OCI-LY1 (cell line): ENCODE results near the gene ZNF17.

ENCODE experiments used
- H2AFZ ChIP-seq: fragments of 200-600 bp; sonication (generic), shearing (Covaris generic); 2 replicates; pipeline ENCODE4 v1.6.0; 2014; ENCODE audit warnings: antibody characterized with exemption, mild to moderate bottlenecking, low read length
- H3F3A ChIP-seq: fragments of 200-600 bp; sonication (generic), shearing (Covaris generic); 2 replicates; pipeline ENCODE4 v1.6.0; 2014; ENCODE audit warnings: mild to moderate bottlenecking, antibody characterized with exemption, low read length, moderate library complexity; ENCODE audit not compliant: insufficient read depth
- H3K27ac ChIP-seq: fragments of 200-600 bp; sonication (generic); 2 replicates; pipeline ENCODE4 v1.5.1; 2014; ENCODE audit warnings: low read length, mixed run types, mild to moderate bottlenecking, low read depth; ENCODE audit not compliant: poor library complexity, severe bottlenecking
- H3K27me3 ChIP-seq: fragments of 200-600 bp; sonication (generic); 2 replicates; pipeline ENCODE4 v1.6.0; 2014; ENCODE audit warnings: antibody characterized with exemption, mild to moderate bottlenecking, low read length, moderate library complexity; ENCODE audit not compliant: insufficient read depth
- H3K36me3 ChIP-seq: fragments of 200-600 bp; sonication (generic); 2 replicates; pipeline ENCODE4 v1.6.1; 2014; ENCODE audit warnings: mild to moderate bottlenecking, antibody characterized with exemption, low read length, moderate library complexity, mixed read lengths; ENCODE audit not compliant: insufficient read depth
- H3K4me1 ChIP-seq: fragments of 200-600 bp; sonication (generic); 2 replicates; pipeline ENCODE4 v1.5.1; 2014; ENCODE audit warnings: mild to moderate bottlenecking, low read length, moderate library complexity; ENCODE audit not compliant: insufficient read depth, severe bottlenecking
- H3K4me2 ChIP-seq: fragments of 200-600 bp; sonication (generic), shearing (Covaris generic); 2 replicates; pipeline ENCODE4 v1.6.1; 2014; ENCODE audit warnings: low read length
- H3K4me3 ChIP-seq: fragments of 200-600 bp; sonication (generic); 2 replicates; pipeline ENCODE4 v1.5.1; 2014; ENCODE audit warnings: low read length, low read depth, mild to moderate bottlenecking, mixed read lengths; ENCODE audit not compliant: poor library complexity, severe bottlenecking
- H3K79me2 ChIP-seq: fragments of 200-600 bp; shearing (Covaris generic); 2 replicates; pipeline ENCODE4 v1.6.1; 2016; ENCODE audit warnings: mixed run types, low read length, mixed read lengths; ENCODE audit not compliant: insufficient read depth
- H3K9ac ChIP-seq: fragments of 200-600 bp; sonication (generic), shearing (Covaris generic); 2 replicates; pipeline ENCODE4 v1.6.1; 2014; ENCODE audit warnings: mild to moderate bottlenecking, low read length, mixed read lengths
- H3K9me2 ChIP-seq: fragments of 200-600 bp; sonication (generic), shearing (Covaris generic); 2 replicates; pipeline ENCODE4 v1.6.1; 2014; ENCODE audit warnings: low read depth, mild to moderate bottlenecking, low read length, mixed read lengths
- H3K9me3 ChIP-seq: fragments of 200-600 bp; shearing (Covaris generic); 2 replicates; pipeline ENCODE4 v1.6.1; 2014; ENCODE audit warnings: low read length, mixed read lengths
- H4K20me1 ChIP-seq: fragments of 200-600 bp; sonication (generic), shearing (Covaris generic); 2 replicates; pipeline ENCODE4 v1.6.0; 2016; ENCODE audit warnings: mild to moderate bottlenecking, low read length; ENCODE audit not compliant: insufficient read depth
- EZH2 ChIP-seq: fragments of 200-600 bp; sonication (generic), shearing (Covaris generic); IDR thresholded peaks from 2 replicates; pipeline ENCODE4 v1.8.0; 2017; ENCODE audit warnings: borderline replicate concordance, mixed run types, mild to moderate bottlenecking, antibody characterized with exemption, low read length, moderate library complexity, mixed read lengths
- TF ChIP-seq, protein P1 (sequence below): fragments of 200-600 bp; sonication (generic), shearing (Covaris generic); IDR thresholded peaks from 2 replicates; pipeline ENCODE4 v1.5.1; 2017; ENCODE audit warnings: mild to moderate bottlenecking, antibody characterized with exemption, low read length, moderate library complexity, mixed read lengths

Gene ZNF17

DNA sequence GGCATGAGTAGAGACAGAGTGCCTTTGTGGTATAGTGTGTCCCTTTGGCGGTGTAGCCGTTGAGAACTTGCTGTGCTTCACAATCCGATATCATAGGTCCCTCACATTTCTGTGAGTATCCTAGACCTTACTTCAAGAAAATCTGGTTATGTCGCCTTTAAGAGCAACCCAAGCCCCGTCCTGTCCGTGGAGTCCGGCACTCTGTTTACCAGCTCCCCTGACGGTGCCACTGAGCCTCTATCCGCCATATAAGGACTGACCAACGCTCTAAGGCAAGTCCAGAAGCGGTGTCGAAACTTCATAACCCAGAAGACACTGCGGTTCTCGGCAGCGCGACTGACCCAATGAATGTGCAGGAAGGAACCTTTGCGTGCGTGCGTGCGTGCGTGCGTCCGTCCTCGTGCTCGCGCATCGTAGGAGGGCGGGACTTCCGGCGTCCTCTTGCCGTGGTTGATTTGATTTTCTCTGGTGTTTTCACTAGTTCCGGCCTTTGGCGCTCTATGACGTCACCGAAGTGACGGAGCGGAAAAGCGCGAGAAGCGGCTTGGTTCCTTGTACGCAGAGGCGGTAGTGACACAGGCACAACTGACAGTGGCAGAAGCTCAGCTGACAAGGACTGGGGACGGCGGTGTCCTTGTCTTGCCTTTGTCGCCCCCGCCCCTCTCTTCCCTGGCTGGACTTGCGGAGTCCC lies 47.8 kb upstream of the ZNF17 start, which contains the start of the genes TRAPPC2B and ZNF547:
Gene TRAPPC2B, plus strand, starts transcription at position 555 of the 691 bp plus-strand sequence. CDS start 1,283 bp downstream, outside the sequence.
Gene ZNF547, plus strand, starts transcription at position 555 of the 691 bp plus-strand sequence. CDS start 5,005 bp downstream, outside the sequence.
- peaks cover 11% of the 10 kb centered on the region for H3K4me1 ChIP-seq
- peak within 1 kb of the TSS; percentile 74 for H3K9ac ChIP-seq
- peak within 1 kb of the TSS; percentile 74 for H3K4me3 ChIP-seq
- no peaks in the 10 kb centered on the region for H3F3A ChIP-seq
- 0 out of 2 replicates have a peak, but pooled peaks cover 2% of the 10 kb centered on the region for H3K9me3 ChIP-seq
- H3K27ac ChIP-seq, result peak within 1 kb of the TSS; percentile 19
- H4K20me1 ChIP-seq, result no peaks in the 10 kb centered on the region
- H3K79me2 ChIP-seq, result 0 out of 2 replicates have a peak, but pooled peaks cover 5% of the 10 kb centered on the region
- TF ChIP-seq EZH2, result no peak
- TF ChIP-seq, protein P1, sequence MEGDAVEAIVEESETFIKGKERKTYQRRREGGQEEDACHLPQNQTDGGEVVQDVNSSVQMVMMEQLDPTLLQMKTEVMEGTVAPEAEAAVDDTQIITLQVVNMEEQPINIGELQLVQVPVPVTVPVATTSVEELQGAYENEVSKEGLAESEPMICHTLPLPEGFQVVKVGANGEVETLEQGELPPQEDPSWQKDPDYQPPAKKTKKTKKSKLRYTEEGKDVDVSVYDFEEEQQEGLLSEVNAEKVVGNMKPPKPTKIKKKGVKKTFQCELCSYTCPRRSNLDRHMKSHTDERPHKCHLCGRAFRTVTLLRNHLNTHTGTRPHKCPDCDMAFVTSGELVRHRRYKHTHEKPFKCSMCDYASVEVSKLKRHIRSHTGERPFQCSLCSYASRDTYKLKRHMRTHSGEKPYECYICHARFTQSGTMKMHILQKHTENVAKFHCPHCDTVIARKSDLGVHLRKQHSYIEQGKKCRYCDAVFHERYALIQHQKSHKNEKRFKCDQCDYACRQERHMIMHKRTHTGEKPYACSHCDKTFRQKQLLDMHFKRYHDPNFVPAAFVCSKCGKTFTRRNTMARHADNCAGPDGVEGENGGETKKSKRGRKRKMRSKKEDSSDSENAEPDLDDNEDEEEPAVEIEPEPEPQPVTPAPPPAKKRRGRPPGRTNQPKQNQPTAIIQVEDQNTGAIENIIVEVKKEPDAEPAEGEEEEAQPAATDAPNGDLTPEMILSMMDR, result no peak
- H3K36me3 ChIP-seq, result peaks cover 6% of the 10 kb centered on the region; the same call in 1 of the 2 replicates
- 0 out of 2 replicates have a peak within 1 kb of the TSS, but pooled peaks have one; percentile 3 for H2AFZ ChIP-seq
- peak within 1 kb of the TSS; percentile 85 for H3K4me2 ChIP-seq
- no peaks in the 10 kb centered on the region for H3K9me2 ChIP-seq
- H3K27me3 ChIP-seq, result no peaks in the 10 kb centered on the region

DNA sequence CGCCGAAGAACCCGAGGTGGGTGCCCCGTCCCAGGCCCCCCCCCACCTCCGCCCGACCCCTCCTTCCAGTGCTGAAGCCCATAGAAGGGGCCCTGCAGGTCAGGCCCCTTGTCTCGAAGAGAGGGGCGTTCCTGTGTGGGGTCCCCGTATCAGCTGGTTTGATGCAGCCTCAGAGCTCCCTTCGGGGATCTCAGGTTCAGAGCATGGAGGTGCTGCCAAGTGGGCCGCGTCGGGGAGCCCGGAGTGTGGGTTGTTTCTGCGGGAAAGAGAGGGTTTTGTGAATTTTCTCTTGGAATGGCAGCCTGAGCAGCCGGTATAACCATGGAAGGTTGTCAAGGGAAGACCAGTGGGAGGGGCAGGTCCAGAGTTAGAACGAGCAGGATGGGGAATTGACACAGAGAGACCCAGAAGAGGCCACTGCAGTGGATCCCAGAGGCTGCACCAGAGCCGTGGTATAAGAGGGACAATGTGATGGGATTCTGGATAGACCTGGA lies 47.2 kb upstream of the ZNF17 start:
- no peak for TF ChIP-seq EZH2
- TF ChIP-seq, protein P1, result no peak
- Histone ChIP-seq H3K27ac (peak overlapping the region; percentile 19), H3K4me2 (peak overlapping the region; percentile 85), H3K4me3 (peak overlapping the region; percentile 74), H3K9me2 (no peaks in the 10 kb centered on the region), H4K20me1 (no peaks in the 10 kb centered on the region), H3K9ac (peak overlapping the region; percentile 74), H3F3A (no peaks in the 10 kb centered on the region), H3K9me3 (0 out of 2 replicates have a peak, but pooled peaks cover 2% of the 10 kb centered on the region), H3K79me2 (0 out of 2 replicates have a peak, but pooled peaks cover 5% of the 10 kb centered on the region), H3K36me3 (peaks cover 11% of the 10 kb centered on the region), H2AFZ (no peak overlapping the region), H3K4me1 (peaks cover 11% of the 10 kb centered on the region), H3K27me3 (no peaks in the 10 kb centered on the region)

DNA sequence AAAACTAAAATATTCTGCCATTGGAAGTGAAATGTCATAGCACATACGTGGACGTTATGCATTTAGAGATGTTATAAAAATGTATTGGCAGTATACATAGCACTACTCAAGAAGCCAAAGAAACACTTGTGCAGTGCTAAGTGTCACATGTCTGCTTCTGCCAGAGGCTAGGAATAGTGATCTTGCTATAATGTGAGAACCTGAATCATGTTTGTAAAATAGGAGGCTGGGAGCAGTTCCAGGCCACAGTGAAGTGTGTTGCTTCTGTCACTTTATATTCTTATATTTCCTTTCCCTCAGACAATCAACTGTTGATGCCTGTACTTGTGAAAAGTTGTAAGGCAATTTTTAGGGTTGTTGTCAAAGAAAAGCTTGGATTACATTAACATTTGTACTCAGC lies 44.2 kb upstream of the ZNF17 start:
- Histone ChIP-seq H3K4me3 (no peak overlapping the region), H3F3A (no peaks in the 10 kb centered on the region), H3K9me3 (0 out of 2 replicates have a peak, but pooled peaks cover 2% of the 10 kb centered on the region), H3K27ac (no peak overlapping the region), H2AFZ (no peak overlapping the region), H3K9ac (no peak overlapping the region), H3K36me3 (peaks cover 19% of the 10 kb centered on the region), H3K4me2 (no peak overlapping the region), H3K27me3 (no peaks in the 10 kb centered on the region), H3K4me1 (peaks cover 11% of the 10 kb centered on the region), H3K79me2 (0 out of 2 replicates have a peak, but pooled peaks cover 5% of the 10 kb centered on the region), H4K20me1 (no peaks in the 10 kb centered on the region), H3K9me2 (no peaks in the 10 kb centered on the region)
- TF ChIP-seq, protein P1, result no peak
- no peak for TF ChIP-seq EZH2
